NCI-H1105 (cell line): ENCODE results near the gene DLG1.

Experiments used
- DNase-seq: peaks from one replicate; lab custom pipeline; 2025; lab: John Stamatoyannopoulos, UW

The DLG1 gene

DNA sequence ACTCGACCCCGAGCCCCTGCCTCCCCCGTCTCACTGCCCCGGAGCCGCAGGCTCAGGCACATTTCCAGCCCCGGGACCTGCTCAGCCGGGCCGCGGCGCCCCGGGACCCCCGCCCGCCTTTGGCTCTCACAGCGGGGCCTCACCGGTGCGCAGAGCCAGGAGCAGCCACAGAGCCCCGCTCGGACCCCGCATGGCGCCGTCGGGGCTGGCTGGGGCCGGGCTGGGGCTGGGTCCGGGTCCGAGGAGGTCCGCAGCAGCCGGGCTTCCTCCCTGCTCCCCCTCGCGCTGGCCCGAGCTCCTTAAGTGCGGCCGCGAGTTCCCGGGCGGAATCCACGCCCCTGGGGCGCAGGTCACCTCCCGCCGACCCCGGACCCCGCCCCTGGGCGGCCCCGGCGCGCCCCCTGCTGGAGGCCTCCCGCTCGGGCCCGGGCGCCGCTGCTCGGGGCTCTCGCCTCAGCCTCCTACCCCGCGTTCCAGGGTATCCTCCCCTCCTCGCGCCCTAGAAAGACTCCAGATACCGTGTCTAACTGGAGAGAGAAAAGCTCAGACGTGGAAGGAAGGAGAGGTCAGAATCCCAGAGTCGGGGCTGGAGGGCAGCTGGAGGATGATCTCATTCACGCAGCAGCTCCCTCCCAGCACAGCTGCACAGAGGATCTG, 268.8 kb downstream of the DLG1 start, which contains the start of gene MELTF:
Gene MELTF, minus strand, starts transcription at position 307 of the 657 bp plus-strand sequence. Its CDS starts 115 bp downstream, at position 192.
- peak; percentile 73 for DNase-seq

DNA sequence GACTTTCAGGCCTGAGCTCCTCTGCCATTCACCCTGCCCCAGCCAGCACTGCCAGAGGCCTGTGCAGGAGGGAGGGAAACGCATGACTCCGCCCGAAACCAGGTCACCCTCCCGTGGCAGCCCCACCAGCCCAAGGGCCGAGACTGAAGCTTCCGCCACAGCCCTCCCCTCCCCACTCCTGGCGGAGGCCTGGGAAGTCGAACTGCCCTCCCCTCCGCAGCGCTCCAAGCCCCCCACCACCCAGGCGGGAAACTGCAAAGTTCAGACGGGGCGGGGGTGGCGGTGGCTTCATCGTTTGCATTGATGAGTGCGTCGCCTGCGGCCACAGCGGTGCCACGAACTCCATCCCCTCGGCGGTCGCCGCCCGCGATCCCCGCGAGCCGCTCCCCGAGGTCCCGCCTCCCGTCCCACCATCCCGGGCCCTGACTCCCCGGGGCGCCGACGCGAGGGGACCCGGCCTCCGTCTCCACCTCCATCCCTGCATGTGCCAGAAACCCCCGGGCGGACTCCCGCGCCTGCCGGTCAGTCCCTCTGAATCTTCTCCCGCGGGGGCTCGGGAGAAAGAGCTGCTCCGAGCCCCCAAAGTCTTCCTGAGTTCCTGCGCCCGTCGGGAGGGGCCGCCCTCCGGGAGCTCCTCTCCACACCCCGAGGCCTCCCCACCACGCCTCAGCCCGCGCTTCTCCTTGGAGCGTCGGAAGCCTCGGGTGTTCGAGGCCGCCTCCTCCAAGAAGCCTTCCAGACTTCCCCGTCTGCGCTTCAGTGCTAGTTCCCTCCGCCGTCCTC, 269.5 kb downstream of the DLG1 start:
- no peak for DNase-seq

DNA sequence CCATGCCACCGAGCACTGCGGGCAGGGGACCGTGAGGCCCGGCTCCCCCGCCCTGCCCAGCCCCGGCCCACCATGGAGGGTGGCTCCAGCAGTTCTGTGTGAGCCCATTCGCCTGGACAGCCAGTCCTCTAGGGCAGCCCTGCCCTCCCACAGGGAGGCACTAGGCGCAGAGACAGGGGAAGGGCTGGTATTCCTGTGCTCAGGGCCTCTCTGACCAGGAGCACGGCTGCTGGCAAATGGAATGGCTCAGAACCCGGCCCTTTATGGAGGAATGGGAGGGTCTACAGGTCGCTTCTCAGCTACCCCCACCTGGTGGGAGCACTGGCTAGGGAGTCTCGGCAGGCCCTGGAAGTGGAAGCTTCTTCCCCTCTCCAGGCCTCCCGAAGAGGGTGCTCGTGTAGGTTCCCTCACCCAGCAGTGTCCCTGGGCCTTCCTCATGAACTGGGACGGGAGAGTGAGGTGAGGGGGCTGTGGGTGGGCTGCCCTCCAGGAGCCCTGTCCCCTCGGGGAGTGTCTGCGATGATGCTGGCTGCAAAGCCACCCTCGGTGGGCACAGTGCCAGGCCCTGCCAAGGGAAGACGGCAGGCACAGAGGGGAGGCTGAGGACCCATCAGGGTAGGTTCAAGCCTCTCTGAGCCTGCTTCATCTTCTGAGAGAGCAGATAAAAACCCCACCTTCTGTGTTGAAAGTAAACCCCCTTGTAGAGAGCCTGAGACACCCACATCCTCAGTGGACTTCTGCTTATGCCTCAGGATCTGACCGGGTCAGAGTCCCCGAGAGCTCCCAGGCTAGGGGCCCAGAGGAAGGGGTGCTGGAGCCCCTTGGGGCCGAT, 270.3 kb downstream of the DLG1 start:
- no peak for DNase-seq

DNA sequence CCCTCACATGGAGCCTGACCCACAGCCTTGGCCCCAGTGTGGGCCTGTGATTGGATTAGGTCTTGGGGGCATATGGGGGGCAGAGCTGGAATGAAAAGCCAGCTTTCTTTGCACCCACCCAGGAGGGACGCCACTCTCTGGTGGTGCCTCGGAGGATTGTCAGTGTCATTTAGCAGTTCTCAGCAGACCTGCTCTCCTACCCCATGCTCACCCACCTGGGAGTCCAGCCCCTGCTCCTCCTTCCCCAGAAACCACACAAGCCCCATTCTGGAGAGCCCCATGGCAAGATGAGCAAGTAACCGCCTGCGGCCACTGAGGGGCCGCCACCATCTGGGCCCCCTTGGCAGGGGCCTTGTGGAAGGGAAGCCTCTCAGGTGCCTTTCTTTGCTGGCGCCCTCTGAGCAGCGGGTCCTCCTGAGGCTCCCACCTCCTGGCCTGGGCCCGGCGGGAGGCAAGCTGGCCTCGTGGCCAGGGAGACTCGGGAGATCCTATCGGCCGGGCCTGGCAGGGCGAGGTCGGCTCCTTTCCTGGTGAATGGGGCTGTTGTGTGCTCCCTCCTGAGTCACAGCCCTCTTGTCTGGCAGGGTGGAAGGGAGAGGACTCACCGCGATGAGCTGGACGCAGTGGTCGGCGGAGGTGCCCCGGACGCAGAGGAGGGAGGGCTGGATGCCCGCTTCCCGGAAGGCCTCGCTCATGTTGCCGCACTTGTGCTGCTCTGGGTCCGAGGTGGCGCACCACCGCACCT, 271.1 kb downstream of the DLG1 start:
- DNase-seq, result no peak

DNA sequence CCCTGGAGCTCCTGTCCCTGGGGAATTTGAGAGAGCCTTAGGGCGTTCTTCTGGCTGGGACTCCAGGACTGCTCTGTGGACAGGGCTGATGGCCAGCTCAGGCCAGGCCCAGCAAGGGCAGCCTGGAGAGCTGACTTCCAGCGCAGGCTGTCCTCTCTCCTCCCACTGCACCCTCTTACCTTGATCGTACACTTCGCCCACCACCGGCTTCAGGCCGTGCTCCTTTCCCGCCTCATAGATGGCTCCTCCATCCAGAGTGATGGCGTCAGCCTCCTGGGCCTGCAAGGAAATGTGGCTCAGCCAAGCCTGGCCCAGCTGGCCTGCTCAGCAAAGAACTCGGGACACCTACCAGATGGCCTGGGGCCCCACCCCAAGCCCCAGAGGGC, 271.9 kb downstream of the DLG1 start:
- DNase-seq, result no peak

DNA sequence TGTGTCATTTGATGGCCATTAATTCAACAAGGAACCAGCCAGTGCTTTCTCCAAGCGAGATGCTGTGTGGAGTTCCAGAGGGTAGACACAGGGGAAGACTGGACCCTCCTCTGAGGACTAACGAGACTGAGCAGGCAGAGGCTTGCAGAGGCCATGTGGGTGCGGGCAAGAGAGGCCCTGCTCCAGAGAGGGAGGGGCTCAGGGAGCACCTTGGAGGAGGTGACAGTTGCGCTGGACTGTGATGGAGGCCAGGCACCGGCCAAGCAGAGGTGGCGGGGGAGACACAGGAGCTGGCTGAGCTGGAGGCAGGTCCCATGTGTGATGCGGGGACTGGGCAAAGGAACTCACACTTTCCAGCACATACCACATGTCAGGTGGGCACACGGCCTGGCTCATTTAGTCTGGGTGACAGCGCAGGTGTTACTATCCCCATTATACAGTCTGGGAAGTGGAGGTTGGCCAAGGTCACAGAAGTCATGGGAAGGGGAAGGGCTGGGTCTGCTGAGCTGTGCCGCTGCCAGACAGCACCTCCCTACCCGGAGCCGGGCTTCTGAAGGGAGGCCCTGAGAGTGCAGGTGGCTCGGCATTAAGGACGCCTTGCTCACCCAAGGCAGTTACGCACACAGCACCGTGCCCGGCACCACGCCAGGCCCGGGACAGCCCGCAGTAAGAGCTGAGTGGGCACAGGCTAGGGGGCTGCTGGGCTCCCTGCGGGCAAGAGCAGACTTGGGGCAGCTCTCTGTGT, 272.5 kb downstream of the DLG1 start:
- DNase-seq, result no peak

DNA sequence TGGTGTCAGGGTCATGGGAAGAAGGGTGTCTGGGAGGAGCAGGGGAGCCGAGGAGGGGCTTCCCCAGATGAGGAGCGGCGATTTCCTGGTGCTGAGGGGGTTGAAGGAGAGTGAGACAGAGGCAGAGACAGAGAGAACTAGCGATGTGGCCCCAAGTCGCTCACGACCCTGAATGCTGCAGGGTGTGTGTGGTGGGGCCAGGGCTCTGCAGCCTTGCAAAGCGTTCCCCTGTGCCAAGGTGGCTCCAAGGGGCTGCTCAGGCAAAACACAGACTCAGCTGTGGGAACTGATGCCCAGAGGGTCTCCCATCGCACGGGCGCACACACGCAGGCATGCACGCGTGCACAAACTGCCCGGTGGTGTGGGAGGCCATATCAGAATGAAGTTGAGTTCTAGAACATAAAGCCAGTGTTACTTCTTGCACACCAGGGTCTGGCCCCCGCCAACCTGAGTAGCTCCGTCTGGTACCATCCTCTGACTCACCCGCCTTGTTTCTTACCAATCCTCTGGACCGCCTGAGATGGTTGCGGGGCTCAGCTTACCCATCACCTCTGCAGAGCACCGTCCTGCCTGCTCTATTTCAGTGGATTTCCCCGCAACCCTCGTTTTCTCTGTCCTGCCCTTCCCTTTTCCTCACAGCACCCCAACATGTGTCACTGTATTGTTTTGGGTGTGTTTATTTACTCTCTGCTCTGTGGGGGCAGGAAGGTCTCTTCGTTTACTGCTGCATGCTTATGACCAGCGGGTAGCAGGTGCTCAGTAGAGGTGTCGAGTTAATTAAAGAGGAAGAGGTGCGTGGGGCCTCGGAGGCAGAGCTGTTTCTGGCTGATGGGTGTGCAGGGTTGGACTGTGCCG, 273.3 kb downstream of the DLG1 start:
- no peak for DNase-seq

DNA sequence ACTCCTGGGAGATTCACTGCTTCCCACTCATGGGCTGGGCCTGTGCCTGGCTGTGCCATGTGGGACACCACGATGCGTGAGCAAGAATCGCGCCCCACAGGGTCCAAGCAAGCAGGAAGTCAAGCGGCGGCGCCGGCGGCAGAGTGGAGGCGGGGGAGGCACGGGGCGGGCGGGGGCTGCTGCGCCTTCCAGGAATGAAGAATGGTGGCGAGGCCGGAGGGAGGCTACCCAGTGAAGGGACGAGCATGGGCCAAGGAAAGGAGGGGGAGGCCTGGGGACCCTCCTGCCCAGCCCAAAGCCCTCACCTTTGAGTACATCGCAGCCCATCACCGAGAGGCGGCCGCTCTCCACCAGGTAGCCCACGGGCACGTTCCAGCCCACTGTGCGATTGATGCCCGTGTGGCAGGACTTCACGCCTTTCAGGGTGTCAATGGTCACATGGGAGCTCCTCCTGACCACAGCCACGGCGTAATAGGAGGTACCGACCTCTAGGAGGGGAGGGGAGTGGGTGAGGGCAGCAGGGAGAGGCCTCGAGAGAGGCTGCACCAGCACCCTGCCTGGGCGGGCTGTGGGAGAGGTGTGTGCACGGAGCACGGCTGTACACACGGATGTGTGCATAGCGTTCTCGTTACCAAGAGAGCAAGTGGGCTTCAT, 274.3 kb downstream of the DLG1 start:
- no peak for DNase-seq

DNA sequence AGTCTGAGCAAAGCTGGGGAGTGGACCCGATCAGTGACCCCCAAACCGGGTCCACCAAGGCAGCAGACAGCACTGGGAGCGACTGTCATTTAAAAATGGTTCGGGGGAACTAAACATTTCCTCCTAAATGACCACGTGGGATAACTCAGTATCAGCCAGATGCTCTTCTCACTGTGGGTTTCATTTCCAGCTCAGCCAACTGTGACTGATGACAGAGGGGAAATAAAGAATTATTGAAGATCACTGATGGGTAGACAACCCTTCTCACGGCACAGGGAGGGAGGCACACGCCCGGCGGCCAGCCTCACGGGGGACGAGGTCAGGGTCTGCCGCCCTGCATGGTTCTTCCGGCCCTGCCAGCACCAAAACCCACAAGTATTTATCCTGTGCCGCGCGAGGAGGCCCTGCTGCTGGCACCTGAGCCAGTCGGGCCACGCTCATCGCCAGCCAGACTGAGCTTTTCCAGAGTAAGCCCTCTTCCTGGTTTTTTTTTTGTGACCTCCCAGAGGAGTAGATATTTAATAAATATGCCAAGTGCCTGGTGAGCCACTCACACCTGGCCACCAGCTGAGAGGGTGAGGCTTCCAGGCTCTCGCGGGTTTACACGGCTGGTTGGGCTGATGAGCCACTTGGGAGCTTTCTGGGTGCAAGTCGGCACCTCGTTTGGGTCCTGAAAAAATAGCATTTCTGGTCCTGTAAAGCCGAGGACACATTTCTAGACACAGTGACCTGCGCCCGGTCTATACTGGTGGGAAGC, 275.0 kb downstream of the DLG1 start:
- peak; percentile 75 for DNase-seq

DNA sequence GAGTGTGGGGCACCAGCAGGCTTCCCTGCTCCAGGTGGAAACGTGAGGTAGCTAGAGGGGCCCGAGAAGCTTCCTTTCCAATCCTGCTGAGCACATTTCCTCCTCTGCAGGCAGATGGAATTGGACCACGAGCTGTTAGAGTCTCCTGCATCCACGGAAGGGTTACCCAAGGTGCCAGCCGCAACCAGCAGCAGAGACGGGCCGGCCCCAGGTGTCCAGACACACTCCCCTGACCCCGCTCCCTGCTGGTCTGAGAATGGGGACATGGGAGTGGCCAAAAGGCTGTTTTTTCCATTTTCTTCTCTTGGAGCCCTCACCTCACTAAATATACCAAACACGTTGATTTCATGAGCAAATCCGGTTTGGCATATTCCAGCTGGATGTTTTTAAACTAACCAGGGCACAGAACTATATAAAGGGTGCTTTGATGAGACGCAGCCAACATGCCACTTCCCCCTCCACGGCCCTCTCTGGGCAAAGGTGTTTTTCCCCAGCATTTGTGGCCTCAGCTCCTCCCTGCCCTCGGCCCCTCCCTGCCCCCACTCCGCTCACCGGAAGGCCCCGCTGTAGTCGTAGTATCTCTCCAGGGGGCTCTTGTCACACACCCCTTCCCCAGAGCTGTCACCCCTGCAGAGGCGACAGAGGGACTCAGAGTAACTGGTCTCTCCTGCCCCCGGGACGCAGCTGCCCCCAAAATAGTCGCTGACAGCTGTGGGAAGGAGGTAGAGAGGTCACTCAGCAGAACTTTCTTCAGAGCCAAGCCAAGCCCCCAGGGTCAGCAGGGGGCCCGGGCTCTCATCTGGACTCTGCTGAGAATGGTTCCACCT, 275.8 kb downstream of the DLG1 start:
- DNase-seq, result no peak

DNA sequence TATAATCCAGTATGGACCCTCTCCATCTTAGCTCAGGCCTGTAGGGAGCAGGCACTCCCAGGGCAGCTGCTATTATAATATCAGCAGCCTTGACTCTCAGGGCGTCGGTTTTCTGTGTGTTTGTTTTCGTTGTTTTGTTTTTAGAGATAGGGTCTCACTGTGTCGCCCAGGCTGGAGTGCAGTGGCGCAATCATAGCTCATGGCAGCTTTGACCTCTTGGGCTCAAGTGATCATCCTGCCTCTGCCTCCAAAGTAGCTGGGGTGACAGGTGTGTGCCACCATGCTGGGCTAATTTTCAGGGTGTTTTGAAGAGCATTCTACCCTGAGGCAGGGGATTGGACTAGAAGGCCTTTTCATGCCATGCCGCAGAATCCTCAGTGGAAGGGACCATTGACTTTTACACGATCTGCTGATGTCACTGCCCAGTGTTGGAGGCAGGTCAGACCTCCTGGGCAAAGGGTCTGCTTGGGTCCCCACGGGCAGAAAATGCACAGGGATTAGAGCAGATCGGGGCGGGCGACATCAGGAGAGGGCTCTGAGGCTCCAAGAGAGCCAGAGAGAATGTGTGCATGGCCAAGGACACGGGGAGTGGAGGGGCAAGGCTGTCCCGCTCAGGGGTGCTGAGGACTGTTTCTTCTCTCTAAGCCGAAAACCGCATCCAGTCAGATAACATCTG, 276.5 kb downstream of the DLG1 start:
- no peak for DNase-seq

DNA sequence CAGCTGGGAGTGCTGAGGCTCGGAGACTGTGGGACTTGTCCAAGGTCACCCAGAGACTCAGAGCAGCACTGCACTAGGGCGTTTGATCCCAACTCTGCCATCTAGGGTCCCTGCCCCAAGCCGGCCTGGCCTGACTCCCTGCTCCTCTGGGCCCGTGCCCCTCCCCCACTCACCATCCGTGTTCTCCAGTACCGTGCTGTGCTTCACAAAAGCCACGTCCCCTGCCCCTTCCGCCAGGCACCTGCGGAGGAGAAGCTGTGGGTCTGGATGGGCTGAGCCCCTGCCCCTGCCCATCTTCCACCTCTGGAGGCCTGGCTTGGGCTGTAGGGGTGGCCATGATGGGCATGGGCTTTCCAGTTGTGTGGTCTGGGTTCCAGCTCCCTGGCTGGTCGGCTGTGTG, 277.2 kb downstream of the DLG1 start:
- no peak for DNase-seq

DNA sequence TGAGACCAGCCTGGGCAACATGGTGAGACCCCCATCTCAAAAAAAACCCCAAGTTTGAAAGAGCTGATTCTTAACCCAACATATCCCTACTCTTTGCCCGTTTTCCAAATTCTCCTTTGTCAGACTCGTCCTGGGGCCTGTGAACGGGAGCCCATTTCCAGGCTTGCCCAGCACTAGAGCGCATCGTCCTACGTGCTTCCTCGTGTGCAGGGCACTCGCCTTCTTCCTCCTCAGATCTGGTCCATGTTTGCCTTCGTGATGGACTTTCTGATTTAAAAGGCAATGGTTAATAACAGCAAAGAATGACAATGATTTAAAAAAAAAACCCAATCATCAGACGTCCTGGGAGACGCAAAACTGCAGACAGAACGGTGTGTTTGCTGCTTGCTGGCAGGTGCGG, 278.9 kb downstream of the DLG1 start:
- no peak for DNase-seq

DNA sequence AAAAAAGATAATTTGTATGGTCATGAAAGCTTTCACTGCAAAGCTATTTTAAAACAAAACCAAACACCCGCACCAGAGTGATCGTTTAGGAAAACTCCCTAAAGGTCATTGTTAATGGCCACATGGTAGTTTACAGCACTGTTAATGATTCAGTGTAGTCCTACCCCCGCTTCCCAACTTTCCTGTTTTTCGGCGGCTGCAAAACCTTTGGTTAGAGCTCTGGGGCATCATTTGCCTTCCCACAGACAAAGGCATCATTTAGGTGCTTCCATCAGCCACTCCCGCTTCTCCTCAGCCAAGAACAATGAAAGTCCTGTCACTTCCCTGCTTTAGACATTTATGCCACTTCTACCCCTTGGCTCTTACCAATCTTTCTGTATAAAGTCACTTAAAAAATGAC, 279.4 kb downstream of the DLG1 start:
- no peak for DNase-seq

DNA sequence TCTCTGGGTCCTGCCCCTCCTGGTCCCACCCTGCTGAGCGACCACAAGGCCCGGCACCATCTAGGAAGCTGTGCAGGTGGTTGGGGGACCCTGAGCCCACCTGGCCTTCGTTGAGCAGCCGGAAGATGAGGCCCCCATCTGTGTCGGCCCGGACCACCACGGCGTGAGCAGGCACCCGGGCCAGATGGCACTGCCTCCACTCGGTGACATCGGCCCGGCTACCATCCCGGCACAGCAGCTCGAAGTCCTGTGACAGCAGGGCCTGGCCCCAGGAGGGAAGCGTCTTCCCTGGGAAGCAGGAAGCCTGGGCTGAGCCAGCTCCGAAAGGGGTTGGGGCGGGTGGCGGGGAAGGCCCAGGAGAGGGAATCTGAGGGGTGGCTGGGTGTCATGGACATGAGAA, 281.4 kb downstream of the DLG1 start:
- no peak for DNase-seq

DNA sequence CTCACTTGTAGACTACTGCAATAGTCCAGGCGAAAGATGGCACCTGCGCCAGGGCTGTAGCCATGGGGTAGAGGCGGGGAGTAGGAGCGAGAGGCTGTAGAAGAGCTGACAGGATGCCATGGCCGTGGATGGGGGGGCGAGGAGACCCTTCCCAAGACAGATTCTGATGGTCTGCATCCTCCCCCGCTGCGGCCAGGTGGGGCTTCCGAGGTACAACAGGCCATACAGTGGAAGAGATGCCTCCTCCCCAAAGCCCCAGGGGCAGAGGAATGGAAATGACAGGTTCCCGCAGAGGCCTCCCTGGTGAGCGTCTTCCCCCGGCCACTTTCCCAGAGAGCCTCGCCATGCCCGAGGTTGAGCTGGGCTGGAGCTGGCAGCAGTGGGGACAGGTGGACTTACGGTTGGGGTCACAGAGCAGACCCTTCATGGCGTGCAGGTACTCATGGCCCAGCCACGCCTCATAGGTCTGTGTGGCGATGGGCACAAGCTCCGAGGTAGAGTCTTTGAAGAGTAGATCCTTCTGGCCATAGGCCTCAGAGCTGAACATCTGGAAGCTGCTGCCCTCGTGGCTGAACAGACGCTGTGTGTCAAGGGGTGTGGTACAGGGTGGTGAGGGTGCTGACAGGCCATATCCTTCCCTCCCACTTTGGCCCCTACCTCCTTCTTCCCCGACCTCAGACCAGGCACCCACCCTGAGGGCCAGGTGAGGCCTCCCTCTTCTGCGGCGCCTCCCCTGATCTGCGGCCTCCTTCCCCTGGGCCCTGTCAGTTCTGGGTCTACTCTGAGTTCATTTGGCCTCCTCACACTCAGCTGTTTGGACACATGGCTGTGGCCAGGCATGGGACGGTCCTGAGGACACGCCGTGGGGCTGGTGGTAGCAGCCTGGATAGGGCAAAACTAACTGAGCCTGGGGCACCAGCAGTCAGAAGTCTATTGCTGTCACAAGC, 282.3 kb downstream of the DLG1 start:
- no peak for DNase-seq
